H1 (cell line): ENCODE results near the gene BSX. TPM values are rescaled to one million over a fixed set of nuclear protein-coding genes. Genes with fewer than 3 reads are reported as not detected.

ENCODE experiments used
- CTCF ChIA-PET: fragments of 300-600 bp; sonication (Branson Sonifier 250); formaldehyde crosslinking; loops from one replicate; lab custom pipeline; 2021; ENCODE audit not compliant: partially characterized antibody; lab: Charles Lee
- POLR2A ChIA-PET: fragments of 300-600 bp; sonication (Branson Sonifier 250); formaldehyde crosslinking; loops from one replicate; lab custom pipeline; 2021; ENCODE audit warnings: inconsistent platforms; ENCODE audit not compliant: partially characterized antibody; lab: Charles Lee
- DNase-seq, 2 experiments: peaks; one replicate each; pipeline versions ENCODE4 v3.0.0 to v3.0.0-alpha.2; 2010 to 2022; ENCODE audit warnings: low spot score in 2 of 2, low read depth in 1 of 2, mixed read lengths in 1 of 2
- FAIRE-seq: peaks from 2 replicates; lab custom pipeline; 2011; peaks lifted over from hg19 to GRCh38; lab: Jason Lieb, UNC
- H2AFZ ChIP-seq: 2 replicates; pipeline ENCODE4 v1.8.1; 2012; ENCODE audit warnings: low read length, inconsistent platforms
- H2AK5ac ChIP-seq: 2 replicates; pipeline ENCODE4 v1.6.1; 2013; ENCODE audit warnings: low read depth, low read length
- H2BK120ac ChIP-seq: replicated peaks from 2 replicates; pipeline ENCODE3; 2013; ENCODE audit warnings: low read depth, low read length, inconsistent platforms
- H2BK12ac ChIP-seq: 2 replicates; pipeline ENCODE4 v1.6.1; 2013; ENCODE audit warnings: low read depth, low read length
- H2BK15ac ChIP-seq: 2 replicates; pipeline ENCODE4 v1.6.1; 2013; ENCODE audit warnings: low read length
- H2BK20ac ChIP-seq: 2 replicates; pipeline ENCODE4 v1.6.1; 2013; ENCODE audit warnings: low read length
- H2BK5ac ChIP-seq: 2 replicates; pipeline ENCODE4 v1.6.1; 2013; ENCODE audit warnings: low read depth, low read length
- H3K14ac ChIP-seq: 2 replicates; pipeline ENCODE4 v1.6.1; 2013; ENCODE audit warnings: inconsistent platforms; ENCODE audit not compliant: insufficient read length
- H3K18ac ChIP-seq: 2 replicates; pipeline ENCODE4 v1.6.1; 2013; ENCODE audit warnings: low read length; ENCODE audit errors: extremely low read depth
- H3K23ac ChIP-seq: 2 replicates; pipeline ENCODE4 v1.6.1; 2013; ENCODE audit warnings: inconsistent platforms; ENCODE audit not compliant: insufficient read length
- H3K23me2 ChIP-seq: 2 replicates; pipeline ENCODE4 v1.6.1; 2013; ENCODE audit warnings: low read depth, low read length
- H3K27ac ChIP-seq: 2 replicates; pipeline ENCODE4 v1.6.1; 2011; ENCODE audit warnings: low read depth, low read length, inconsistent platforms
- H3K27me3 ChIP-seq, 4 experiments: replicated peaks in 1 of 4; 1 replicate in 1 of 4; 2 replicates in 3 of 4; pipeline versions ENCODE4 v1.6.1 to v1.8.1; 2011 to 2013; ENCODE audit warnings: low read length in 3 of 4, mild to moderate bottlenecking in 3 of 4, inconsistent platforms in 2 of 4, mixed read lengths in 2 of 4, moderate library complexity in 1 of 4; ENCODE audit not compliant: control insufficient read depth in 3 of 4, insufficient read depth in 3 of 4; ENCODE audit errors: extremely low read depth in 1 of 4
- H3K36me3 ChIP-seq, 4 experiments: 2 replicates each; pipeline versions ENCODE4 v1.6.1 to v1.8.1; 2011 to 2013; ENCODE audit warnings: mild to moderate bottlenecking in 4 of 4, low read length in 3 of 4, moderate library complexity in 2 of 4, control low read depth in 1 of 4, inconsistent platforms in 1 of 4; ENCODE audit not compliant: insufficient read depth in 4 of 4, control insufficient read depth in 2 of 4
- H3K4ac ChIP-seq: replicated peaks from 2 replicates; pipeline ENCODE3; 2013; ENCODE audit warnings: low read length, low read depth, mixed read lengths, inconsistent platforms; ENCODE audit not compliant: insufficient read length
- H3K4me1 ChIP-seq, 4 experiments: replicated peaks in 1 of 4; 1 replicate in 1 of 4; 2 replicates in 3 of 4; pipeline versions ENCODE4 v1.6.1 to v1.8.1; 2011 to 2013; ENCODE audit warnings: low read length in 3 of 4, inconsistent platforms in 2 of 4, mixed read lengths in 1 of 4; ENCODE audit not compliant: insufficient read depth in 4 of 4, control insufficient read depth in 3 of 4
- H3K4me2 ChIP-seq, 2 experiments: 2 replicates each; pipeline versions ENCODE4 v1.6.1 to v1.8.1; 2011 to 2013; ENCODE audit warnings: low read depth in 2 of 2, low read length in 2 of 2, control low read depth in 1 of 2, inconsistent platforms in 1 of 2, mild to moderate bottlenecking in 1 of 2; ENCODE audit not compliant: insufficient read depth in 1 of 2
- H3K4me3 ChIP-seq, 4 experiments: fragments of 200-600, 300-600 bp in 1 of 4; sonication (generic), shearing (Covaris generic), sonication (Bioruptor Twin) in 1 of 4; 2 replicates each; pipeline versions ENCODE4 v1.5.1 to v1.8.1; 2011 to 2016; ENCODE audit warnings: low read length in 4 of 4, low read depth in 3 of 4, control low read depth in 2 of 4, inconsistent platforms in 2 of 4, mild to moderate bottlenecking in 2 of 4, mixed read lengths in 1 of 4, moderate library complexity in 1 of 4; ENCODE audit not compliant: insufficient read depth in 2 of 4; ENCODE audit errors: extremely low read depth in 1 of 4
- H3K56ac ChIP-seq: replicated peaks from 2 replicates; pipeline ENCODE3; 2013; ENCODE audit warnings: low read depth, mild to moderate bottlenecking, mixed read lengths, low read length, inconsistent platforms; ENCODE audit not compliant: insufficient read length
- H3K79me1 ChIP-seq: 2 replicates; pipeline ENCODE4 v1.6.1; 2013; ENCODE audit warnings: low read depth, low read length, control low read depth
- H3K79me2 ChIP-seq, 2 experiments: 2 replicates each; pipeline versions ENCODE4 v1.6.1 to v1.8.1; 2012 to 2013; ENCODE audit warnings: low read length in 2 of 2, mild to moderate bottlenecking in 2 of 2, inconsistent platforms in 1 of 2; ENCODE audit not compliant: insufficient read depth in 2 of 2, control insufficient read depth in 1 of 2
- H3K9ac ChIP-seq, 4 experiments: replicated peaks in 1 of 4; 1 replicate in 1 of 4; 2 replicates in 3 of 4; pipeline versions ENCODE4 v1.6.1 to v1.8.1; 2011 to 2013; ENCODE audit warnings: low read depth in 3 of 4, low read length in 3 of 4, control low read depth in 2 of 4, mild to moderate bottlenecking in 2 of 4, moderate library complexity in 2 of 4, inconsistent platforms in 1 of 4; ENCODE audit errors: extremely low read depth in 1 of 4
- H3K9me3 ChIP-seq, 2 experiments: 2 replicates each; pipeline versions ENCODE4 v1.6.1 to v1.8.1; 2012 to 2013; ENCODE audit warnings: mild to moderate bottlenecking in 2 of 2, moderate library complexity in 2 of 2, control low read depth in 1 of 2, inconsistent platforms in 1 of 2, low read depth in 1 of 2, low read length in 1 of 2, mixed read lengths in 1 of 2; ENCODE audit not compliant: insufficient read depth in 2 of 2
- H4K20me1 ChIP-seq, 2 experiments: replicated peaks in 1 of 2; 2 replicates each; pipeline versions ENCODE3 to v1.8.1; 2011 to 2013; ENCODE audit warnings: inconsistent platforms in 2 of 2, low read length in 2 of 2, mild to moderate bottlenecking in 1 of 2; ENCODE audit not compliant: insufficient read depth in 2 of 2, control insufficient read depth in 1 of 2
- H4K5ac ChIP-seq: 2 replicates; pipeline ENCODE4 v1.6.1; 2013; ENCODE audit warnings: low read length, low read depth, mixed read lengths, inconsistent platforms; ENCODE audit not compliant: insufficient read length
- H4K8ac ChIP-seq: 2 replicates; pipeline ENCODE4 v1.8.0; 2013; ENCODE audit warnings: mild to moderate bottlenecking, moderate library complexity, low read length, inconsistent platforms; ENCODE audit not compliant: insufficient read depth; ENCODE audit errors: extremely low read depth
- H4K91ac ChIP-seq: replicated peaks from 2 replicates; pipeline ENCODE3; 2013; ENCODE audit warnings: low read length, mixed read lengths, inconsistent platforms; ENCODE audit not compliant: insufficient read length
- KDM4A ChIP-seq: IDR thresholded peaks from one replicate; pipeline ENCODE4 v1.7.1; 2012; ENCODE audit warnings: low read depth, mild to moderate bottlenecking, moderate library complexity, low read length, inconsistent platforms; ENCODE audit not compliant: severe bottlenecking
- NANOG ChIP-seq: IDR thresholded peaks from 2 replicates; pipeline ENCODE4 v1.6.1; 2011; ENCODE audit warnings: low read length, low read depth, mild to moderate bottlenecking, inconsistent platforms; ENCODE audit not compliant: insufficient read depth, poor library complexity, severe bottlenecking
- SP4 ChIP-seq: IDR thresholded peaks from 2 replicates; pipeline ENCODE4 v1.6.1; 2012; ENCODE audit warnings: low read length, inconsistent platforms
- TAF7 ChIP-seq: optimal IDR thresholded peaks from 2 replicates; pipeline ENCODE3; 2011; ENCODE audit warnings: low read depth, mild to moderate bottlenecking, inconsistent platforms, low read length, moderate library complexity, borderline replicate concordance
- TCF12 ChIP-seq: IDR thresholded peaks from 2 replicates; pipeline ENCODE4 v1.6.1; 2011; ENCODE audit warnings: low read depth, mild to moderate bottlenecking, low read length
- WGBS, 2 experiments: shearing (Covaris generic) in 1 of 2; methylation state at CpG; one replicate each; pipeline versions ENCODE4 v1.1.6 to v1.1.7; 2013 to 2015; ENCODE audit warnings: low lambda C conversion rate in 2 of 2, mixed read lengths in 2 of 2, inconsistent platforms in 1 of 2, low coverage in 1 of 2, missing lambda C conversion rate in 1 of 2; ENCODE audit not compliant: insufficient replicate concordance in 2 of 2, insufficient coverage in 1 of 2, insufficient read length in 1 of 2; ENCODE audit errors: extremely low coverage in 1 of 2, missing lambda C conversion rate in 1 of 2; 5-methylcytosine and 5-hydroxymethylcytosine counted together
- polyA plus RNA-seq, 7 experiments: library from polyadenylated mRNA; depleted of rRNA in 3 of 7; stranded (reverse) in 5 of 7; unstranded in 2 of 7; fragments of >200 nt in 5 of 7; fragments of 200-250 nt in 2 of 7; gene quantifications; 1 replicate in 5 of 7; 2 replicates in 1 of 7; 4 replicates in 1 of 7; pipeline versions ENCODE4 v1.2.1 to v1.2.3, GENCODE V29; 2011 to 2013; ENCODE audit warnings: missing spikeins in 2 of 7, mixed read lengths in 2 of 7
- total RNA-seq: library from RNA; stranded (reverse); fragmentation: NEBNext Ultra II Directional; extraction: Animal tissue kit (Norgen Biotek cat#: 25700); gene quantifications from 2 replicates; pipeline ENCODE4 v1.2.1, GENCODE V29; 2021
- TF ChIP-seq, protein P1 (sequence below), 3 experiments: IDR thresholded peaks; 1 replicate in 2 of 3; 2 replicates in 1 of 3; pipeline versions ENCODE4 v1.5.1 to v1.6.1; 2011; ENCODE audit warnings: low read length in 3 of 3, mild to moderate bottlenecking in 3 of 3, inconsistent platforms in 2 of 3, low read depth in 1 of 3, moderate library complexity in 1 of 3; ENCODE audit not compliant: insufficient read depth in 1 of 3; ENCODE audit errors: control extremely low read depth in 1 of 3

BSX gene
- total and polyA plus RNA-seq, 2 of the 8 experiments (the other 6 are each of a cell fraction or from before 2014, with no cell fraction given), result not detected

- Histone ChIP-seq H3K79me2 (no peaks in the 10 kb centered on the region), H4K20me1 (no peaks in the 10 kb centered on the region), H3K4ac (no peak overlapping the region), H3K9ac (no peak overlapping the region), H4K5ac (no peak overlapping the region), H2BK5ac (no peak overlapping the region), H2BK15ac (no peak overlapping the region), H3K23me2 (no peaks in the 10 kb centered on the region), H3K4me3 (no peak overlapping the region), H3K9me3 (no peaks in the 10 kb centered on the region), H3K18ac (no peak overlapping the region), H2BK120ac (no peak overlapping the region), H3K14ac (no peak overlapping the region), H2AFZ (no peak overlapping the region; the same call in 1 of the 2 replicates), H3K79me1 (no peaks in the 10 kb centered on the region), H3K4me2 (no peak overlapping the region; a peak in 1 of 4 replicates), H2BK20ac (no peak overlapping the region), H3K27ac (no peak overlapping the region), H4K91ac (no peak overlapping the region), H3K56ac (no peak overlapping the region), H4K8ac (no peak overlapping the region), H3K4me1 (peaks cover 0 to 2% (median 0%) of the 10 kb centered on the region in 4 experiments; a peak in 2 of 7 replicates), H2BK12ac (no peak overlapping the region), H3K36me3 (no peaks in the 10 kb centered on the region), H2AK5ac (no peak overlapping the region), H3K23ac (no peak overlapping the region), H3K27me3 (no peaks in the 10 kb centered on the region)
- CTCF ChIA-PET, result interaction anchor here (0.8 to 10.4 kb wide), 4 partner anchors 10 to 35 kb away, joined by 3 to 98 read pairs (median 4); no protein-coding TSS in a partner anchor
- WGBS, 2 experiments, result 77% methylated on average over 4 of the region's 4 CpGs; no CpG with 5 or more reads in 1 of the 2 experiments
- no peak for TF ChIP-seq KDM4A
- TF ChIP-seq NANOG, result no peak
- no peak for TF ChIP-seq TAF7
- no peak for TF ChIP-seq SP4
- no peak for TF ChIP-seq TCF12
- TF ChIP-seq, protein P1, sequence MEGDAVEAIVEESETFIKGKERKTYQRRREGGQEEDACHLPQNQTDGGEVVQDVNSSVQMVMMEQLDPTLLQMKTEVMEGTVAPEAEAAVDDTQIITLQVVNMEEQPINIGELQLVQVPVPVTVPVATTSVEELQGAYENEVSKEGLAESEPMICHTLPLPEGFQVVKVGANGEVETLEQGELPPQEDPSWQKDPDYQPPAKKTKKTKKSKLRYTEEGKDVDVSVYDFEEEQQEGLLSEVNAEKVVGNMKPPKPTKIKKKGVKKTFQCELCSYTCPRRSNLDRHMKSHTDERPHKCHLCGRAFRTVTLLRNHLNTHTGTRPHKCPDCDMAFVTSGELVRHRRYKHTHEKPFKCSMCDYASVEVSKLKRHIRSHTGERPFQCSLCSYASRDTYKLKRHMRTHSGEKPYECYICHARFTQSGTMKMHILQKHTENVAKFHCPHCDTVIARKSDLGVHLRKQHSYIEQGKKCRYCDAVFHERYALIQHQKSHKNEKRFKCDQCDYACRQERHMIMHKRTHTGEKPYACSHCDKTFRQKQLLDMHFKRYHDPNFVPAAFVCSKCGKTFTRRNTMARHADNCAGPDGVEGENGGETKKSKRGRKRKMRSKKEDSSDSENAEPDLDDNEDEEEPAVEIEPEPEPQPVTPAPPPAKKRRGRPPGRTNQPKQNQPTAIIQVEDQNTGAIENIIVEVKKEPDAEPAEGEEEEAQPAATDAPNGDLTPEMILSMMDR (IDR thresholded peaks at IDR 0.05; ENCODE audit: control extremely low read depth in 1 of 3, insufficient read depth in 1 of 3, low read depth in 1 of 3, low read length in 3 of 3), result peak in 1 of 3 experiments; percentile 28; a peak in 1 of 4 replicates
- no peak for FAIRE-seq
- DNase-seq, result no peak
- POLR2A ChIA-PET, result no interaction called here
These were observed 29.9 kb upstream of the BSX start for GRCh38 chr11:123011510-123011909.
